ENCODE data around the gene EYS. TPM values are rescaled to one million over a fixed set of nuclear protein-coding genes. Genes with fewer than 3 reads are reported as not detected.

Gene EYS
- total and polyA plus RNA-seq, 2 donors from 2014 or later: not detected

DNA sequence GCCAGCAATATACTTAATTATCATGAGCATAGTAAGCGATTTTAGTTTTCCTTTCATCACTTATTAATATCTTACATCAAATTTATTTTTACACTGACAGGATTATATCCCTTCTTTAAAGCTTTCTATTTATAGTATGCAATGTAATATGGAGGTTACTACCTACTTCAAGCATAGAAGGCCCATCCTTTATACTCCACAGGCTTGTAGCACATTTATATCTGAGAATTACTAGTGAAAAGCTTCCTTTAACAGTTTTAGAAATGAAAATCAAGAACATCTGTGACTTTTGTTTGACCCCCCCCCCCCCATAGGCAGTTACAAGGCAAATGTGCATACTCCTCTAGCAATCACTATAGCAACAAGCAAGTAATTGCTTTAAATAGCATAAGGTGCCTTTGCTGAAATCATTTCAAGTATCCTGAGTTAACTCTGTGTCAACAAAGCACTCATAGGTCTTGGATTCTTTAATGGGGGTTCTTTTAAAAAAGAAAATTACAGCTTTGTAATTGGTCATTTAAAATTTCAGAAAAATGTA is 1153.7 kb downstream of the EYS start:
- Histone ChIP-seq H3K9ac (ENCODE audit: low read length in 3 of 3) (no peak overlapping the region), H3K4me1 (ENCODE audit: control insufficient read depth in 2 of 3, insufficient read depth in 2 of 3, low read depth in 1 of 3, low read length in 3 of 3) (no peaks in the 10 kb centered on the region), H3K9me3 (ENCODE audit: control insufficient read depth in 2 of 3, insufficient read depth in 1 of 3, low read length in 3 of 3) (no peaks in the 10 kb centered on the region), H3K27ac (ENCODE audit: low read depth in 2 of 2, low read length in 2 of 2) (no peak overlapping the region), H3K27me3 (ENCODE audit: control insufficient read depth, insufficient read depth, low read length) (no peaks in the 10 kb centered on the region), H3K36me3 (ENCODE audit: control insufficient read depth in 2 of 3, insufficient read depth in 3 of 3, low read length in 3 of 3) (no peaks in the 10 kb centered on the region), H3K4me3 (ENCODE audit: low read length in 3 of 3) (no peak overlapping the region)
- TF ChIP-seq, protein P1, sequence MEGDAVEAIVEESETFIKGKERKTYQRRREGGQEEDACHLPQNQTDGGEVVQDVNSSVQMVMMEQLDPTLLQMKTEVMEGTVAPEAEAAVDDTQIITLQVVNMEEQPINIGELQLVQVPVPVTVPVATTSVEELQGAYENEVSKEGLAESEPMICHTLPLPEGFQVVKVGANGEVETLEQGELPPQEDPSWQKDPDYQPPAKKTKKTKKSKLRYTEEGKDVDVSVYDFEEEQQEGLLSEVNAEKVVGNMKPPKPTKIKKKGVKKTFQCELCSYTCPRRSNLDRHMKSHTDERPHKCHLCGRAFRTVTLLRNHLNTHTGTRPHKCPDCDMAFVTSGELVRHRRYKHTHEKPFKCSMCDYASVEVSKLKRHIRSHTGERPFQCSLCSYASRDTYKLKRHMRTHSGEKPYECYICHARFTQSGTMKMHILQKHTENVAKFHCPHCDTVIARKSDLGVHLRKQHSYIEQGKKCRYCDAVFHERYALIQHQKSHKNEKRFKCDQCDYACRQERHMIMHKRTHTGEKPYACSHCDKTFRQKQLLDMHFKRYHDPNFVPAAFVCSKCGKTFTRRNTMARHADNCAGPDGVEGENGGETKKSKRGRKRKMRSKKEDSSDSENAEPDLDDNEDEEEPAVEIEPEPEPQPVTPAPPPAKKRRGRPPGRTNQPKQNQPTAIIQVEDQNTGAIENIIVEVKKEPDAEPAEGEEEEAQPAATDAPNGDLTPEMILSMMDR (IDR thresholded peaks at IDR 0.05; ENCODE audit: borderline replicate concordance, extremely low read depth, insufficient read depth): no peak
- no peak for DNase-seq
- FAIRE-seq: no peak
- intact Hi-C loops (cut with DNase I): no loop called here

DNA sequence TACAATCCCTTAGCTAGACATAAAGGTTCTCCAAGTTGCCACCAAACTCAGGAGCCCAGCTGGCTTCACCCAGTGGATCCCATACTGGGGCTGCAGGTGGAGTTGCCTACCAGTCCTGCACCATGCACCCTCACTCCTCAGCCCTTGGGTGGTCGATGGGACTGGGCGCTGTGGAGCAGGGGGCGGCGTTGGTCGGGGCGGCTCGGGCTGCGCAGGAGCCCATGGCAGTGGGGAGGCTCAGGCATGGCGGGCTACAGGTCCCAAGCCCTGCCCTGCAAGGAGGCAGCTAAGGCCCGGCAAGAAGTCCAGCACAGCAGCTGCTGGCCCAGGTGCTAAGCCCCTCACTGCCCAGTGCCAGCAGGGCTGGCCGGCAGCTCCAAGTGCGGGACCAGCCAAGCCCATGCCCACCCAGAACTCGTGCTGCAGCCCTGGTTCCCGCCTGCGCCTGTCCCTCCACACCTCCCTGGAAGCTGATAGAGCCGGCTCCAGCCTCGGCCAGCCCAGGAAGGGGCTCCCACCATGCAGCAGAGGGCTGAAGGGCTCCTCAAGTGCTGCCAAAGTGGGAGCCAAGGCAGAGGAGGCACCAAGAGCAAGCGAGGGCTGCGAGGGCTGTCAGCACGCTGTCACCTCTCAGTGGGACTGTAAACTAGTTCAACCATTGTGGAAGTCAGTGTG is 1159.3 kb downstream of the EYS start:
- intact Hi-C loops (cut with DNase I): no loop called here
- Histone ChIP-seq H3K27ac (ENCODE audit: low read depth in 2 of 2, low read length in 2 of 2) (no peak overlapping the region), H3K4me3 (ENCODE audit: low read length in 3 of 3) (no peak overlapping the region), H3K9me3 (ENCODE audit: control insufficient read depth in 2 of 3, insufficient read depth in 1 of 3, low read length in 3 of 3) (no peaks in the 10 kb centered on the region), H3K4me1 (ENCODE audit: control insufficient read depth in 2 of 3, insufficient read depth in 2 of 3, low read depth in 1 of 3, low read length in 3 of 3) (no peaks in the 10 kb centered on the region), H3K36me3 (ENCODE audit: control insufficient read depth in 2 of 3, insufficient read depth in 3 of 3, low read length in 3 of 3) (no peaks in the 10 kb centered on the region), H3K27me3 (ENCODE audit: control insufficient read depth, insufficient read depth, low read length) (no peaks in the 10 kb centered on the region), H3K9ac (ENCODE audit: low read length in 3 of 3) (no peak overlapping the region)
- no peak for FAIRE-seq
- TF ChIP-seq, protein P1 (IDR thresholded peaks at IDR 0.05; ENCODE audit: borderline replicate concordance, extremely low read depth, insufficient read depth): no peak
- peak in 2 of 5 donors; percentile 24 to 71 for DNase-seq

DNA sequence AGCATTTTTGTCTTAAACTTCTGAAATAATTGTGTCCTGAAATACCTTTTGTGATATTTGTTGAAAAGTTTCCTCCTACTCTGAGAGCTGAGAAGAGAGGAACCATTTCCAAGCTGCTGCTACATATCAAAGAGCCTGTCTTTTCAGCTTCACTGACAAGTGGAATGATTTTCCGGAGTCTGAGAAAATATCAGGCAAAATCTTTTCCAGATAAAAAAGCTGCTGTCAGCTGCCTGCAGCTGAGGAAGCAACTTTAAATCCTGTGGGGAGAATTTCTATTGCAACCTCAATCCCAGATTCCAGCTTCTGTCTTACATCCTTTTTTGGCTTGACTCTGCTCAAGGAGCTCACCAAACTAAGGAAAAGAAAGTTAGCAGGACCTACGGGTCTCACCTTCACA is 1167.1 kb downstream of the EYS start:
- intact Hi-C loops (cut with DNase I): no loop called here
- H3K36me3 ChIP-seq (ENCODE audit: control insufficient read depth in 2 of 3, insufficient read depth in 3 of 3, low read length in 3 of 3): no peaks in the 10 kb centered on the region
- no peak overlapping the region for H3K4me3 ChIP-seq (ENCODE audit: low read length in 3 of 3)
- H3K27me3 ChIP-seq (ENCODE audit: control insufficient read depth, insufficient read depth, low read length): no peaks in the 10 kb centered on the region
- FAIRE-seq: no peak
- H3K9ac ChIP-seq (ENCODE audit: low read length in 3 of 3): no peak overlapping the region
- H3K27ac ChIP-seq (ENCODE audit: low read depth in 2 of 2, low read length in 2 of 2): no peak overlapping the region
- H3K4me1 ChIP-seq (ENCODE audit: control insufficient read depth in 2 of 3, insufficient read depth in 2 of 3, low read depth in 1 of 3, low read length in 3 of 3): no peaks in the 10 kb centered on the region
- TF ChIP-seq, protein P1 (IDR thresholded peaks at IDR 0.05; ENCODE audit: borderline replicate concordance, extremely low read depth, insufficient read depth): no peak
- DNase-seq: no peak
- no peaks in the 10 kb centered on the region for H3K9me3 ChIP-seq (ENCODE audit: control insufficient read depth in 2 of 3, insufficient read depth in 1 of 3, low read length in 3 of 3)

All from kidney (tissue), 14 donors.